ENCODE data around the gene TIGIT.

DNA sequence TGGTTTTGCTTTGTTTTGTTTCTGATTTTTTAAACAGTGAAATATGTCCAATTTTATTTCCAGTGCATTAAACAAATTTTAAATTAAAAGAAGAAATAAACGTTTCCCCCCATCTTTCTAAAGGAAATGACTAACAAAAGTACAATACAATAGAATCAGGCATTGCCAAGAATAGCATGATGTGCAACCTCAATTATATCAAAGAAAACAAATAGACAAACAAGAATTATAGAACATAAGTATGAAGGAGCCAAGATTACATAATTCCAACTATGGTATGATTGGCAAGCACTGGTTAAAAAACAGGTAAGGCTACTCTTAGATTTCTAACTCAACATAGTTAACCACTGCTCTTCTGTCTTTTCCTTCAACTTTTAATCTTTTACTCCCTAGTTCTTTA lies 26.4 kb downstream of the TIGIT start:
- TF ChIP-seq, protein P1, sequence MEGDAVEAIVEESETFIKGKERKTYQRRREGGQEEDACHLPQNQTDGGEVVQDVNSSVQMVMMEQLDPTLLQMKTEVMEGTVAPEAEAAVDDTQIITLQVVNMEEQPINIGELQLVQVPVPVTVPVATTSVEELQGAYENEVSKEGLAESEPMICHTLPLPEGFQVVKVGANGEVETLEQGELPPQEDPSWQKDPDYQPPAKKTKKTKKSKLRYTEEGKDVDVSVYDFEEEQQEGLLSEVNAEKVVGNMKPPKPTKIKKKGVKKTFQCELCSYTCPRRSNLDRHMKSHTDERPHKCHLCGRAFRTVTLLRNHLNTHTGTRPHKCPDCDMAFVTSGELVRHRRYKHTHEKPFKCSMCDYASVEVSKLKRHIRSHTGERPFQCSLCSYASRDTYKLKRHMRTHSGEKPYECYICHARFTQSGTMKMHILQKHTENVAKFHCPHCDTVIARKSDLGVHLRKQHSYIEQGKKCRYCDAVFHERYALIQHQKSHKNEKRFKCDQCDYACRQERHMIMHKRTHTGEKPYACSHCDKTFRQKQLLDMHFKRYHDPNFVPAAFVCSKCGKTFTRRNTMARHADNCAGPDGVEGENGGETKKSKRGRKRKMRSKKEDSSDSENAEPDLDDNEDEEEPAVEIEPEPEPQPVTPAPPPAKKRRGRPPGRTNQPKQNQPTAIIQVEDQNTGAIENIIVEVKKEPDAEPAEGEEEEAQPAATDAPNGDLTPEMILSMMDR (IDR thresholded peaks at IDR 0.05) = no peak
- no peak for TF ChIP-seq EP300 (IDR thresholded peaks at IDR 0.05)
